Measurements from ENCODE around the gene ANAPC10.

ANAPC10 gene

GRCh38 chr4:145102619-145103018, 4.6 kb upstream of the ANAPC10 start:
- Histone ChIP-seq H3K27me3 (no peaks in the 10 kb centered on the region), H3K27ac (no peak overlapping the region), H3K9me3 (no peaks in the 10 kb centered on the region), H3K36me3 (peaks cover 25 to 33% (median 28%) of the 10 kb centered on the region in 3 donors), H3K4me3 (no peak overlapping the region), H3K4me1 (peaks cover 0 to 46% (median 10%) of the 10 kb centered on the region in 4 donors)
- intact Hi-C loops (cut with DNase I; ENCODE audit: low total_unique reads) = loop anchor here (10.0 kb wide), 1 partner anchor 72 kb away; no protein-coding TSS in a partner anchor
- DNase-seq = no peak
- TF ChIP-seq, protein P1, sequence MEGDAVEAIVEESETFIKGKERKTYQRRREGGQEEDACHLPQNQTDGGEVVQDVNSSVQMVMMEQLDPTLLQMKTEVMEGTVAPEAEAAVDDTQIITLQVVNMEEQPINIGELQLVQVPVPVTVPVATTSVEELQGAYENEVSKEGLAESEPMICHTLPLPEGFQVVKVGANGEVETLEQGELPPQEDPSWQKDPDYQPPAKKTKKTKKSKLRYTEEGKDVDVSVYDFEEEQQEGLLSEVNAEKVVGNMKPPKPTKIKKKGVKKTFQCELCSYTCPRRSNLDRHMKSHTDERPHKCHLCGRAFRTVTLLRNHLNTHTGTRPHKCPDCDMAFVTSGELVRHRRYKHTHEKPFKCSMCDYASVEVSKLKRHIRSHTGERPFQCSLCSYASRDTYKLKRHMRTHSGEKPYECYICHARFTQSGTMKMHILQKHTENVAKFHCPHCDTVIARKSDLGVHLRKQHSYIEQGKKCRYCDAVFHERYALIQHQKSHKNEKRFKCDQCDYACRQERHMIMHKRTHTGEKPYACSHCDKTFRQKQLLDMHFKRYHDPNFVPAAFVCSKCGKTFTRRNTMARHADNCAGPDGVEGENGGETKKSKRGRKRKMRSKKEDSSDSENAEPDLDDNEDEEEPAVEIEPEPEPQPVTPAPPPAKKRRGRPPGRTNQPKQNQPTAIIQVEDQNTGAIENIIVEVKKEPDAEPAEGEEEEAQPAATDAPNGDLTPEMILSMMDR (IDR thresholded peaks at IDR 0.05) = no peak

- Histone ChIP-seq H3K27ac (no peak overlapping the region), H3K4me1 (peaks cover 0 to 61% (median 17%) of the 10 kb centered on the region in 4 donors), H3K36me3 (peaks cover 13 to 18% (median 13%) of the 10 kb centered on the region in 3 donors), H3K9me3 (no peaks in the 10 kb centered on the region), H3K4me3 (no peak overlapping the region), H3K27me3 (no peaks in the 10 kb centered on the region)
- TF ChIP-seq, protein P1 (IDR thresholded peaks at IDR 0.05) = no peak
- no peak for DNase-seq
- intact Hi-C loops (cut with DNase I; ENCODE audit: low total_unique reads) = loop anchor here (10.0 kb wide), 1 partner anchor 74 kb away; no protein-coding TSS in a partner anchor
Observed at GRCh38 chr4:145101091-145101490, 3.1 kb upstream of the ANAPC10 start.

DNA sequence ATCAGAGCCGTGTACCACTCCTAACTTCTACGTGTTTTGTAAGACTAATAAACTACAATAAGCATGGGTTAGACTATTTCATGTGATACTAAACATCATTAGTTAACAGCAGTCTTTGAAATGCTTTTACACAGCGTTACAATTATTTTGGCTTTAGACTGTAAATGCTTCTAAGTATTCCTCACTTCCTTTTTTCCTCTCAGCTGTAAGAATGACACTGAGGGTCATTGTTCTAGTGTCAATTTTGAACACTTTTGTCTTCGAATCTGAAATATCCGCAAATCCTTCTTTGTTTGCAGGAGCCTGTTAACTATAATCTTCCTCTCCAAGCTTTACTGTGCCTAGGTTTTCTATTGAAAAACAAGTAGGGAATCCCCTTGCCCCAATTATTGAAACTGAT, 1.7 kb upstream of the ANAPC10 start:
- Histone ChIP-seq H3K27me3 (no peaks in the 10 kb centered on the region), H3K9me3 (no peaks in the 10 kb centered on the region), H3K27ac (no peak overlapping the region), H3K36me3 (peaks cover 2 to 17% (median 2%) of the 10 kb centered on the region in 3 donors), H3K4me1 (peaks cover 0 to 68% (median 17%) of the 10 kb centered on the region in 4 donors), H3K4me3 (peak overlapping the region; percentile 64 to 75)
- intact Hi-C loops (cut with DNase I; ENCODE audit: low total_unique reads) = loop anchor here (5.0 to 10.0 kb wide), 2 partner anchors 75 to 1542 kb away; no protein-coding TSS in a partner anchor
- TF ChIP-seq, protein P1 (IDR thresholded peaks at IDR 0.05) = no peak
- DNase-seq = no peak

DNA sequence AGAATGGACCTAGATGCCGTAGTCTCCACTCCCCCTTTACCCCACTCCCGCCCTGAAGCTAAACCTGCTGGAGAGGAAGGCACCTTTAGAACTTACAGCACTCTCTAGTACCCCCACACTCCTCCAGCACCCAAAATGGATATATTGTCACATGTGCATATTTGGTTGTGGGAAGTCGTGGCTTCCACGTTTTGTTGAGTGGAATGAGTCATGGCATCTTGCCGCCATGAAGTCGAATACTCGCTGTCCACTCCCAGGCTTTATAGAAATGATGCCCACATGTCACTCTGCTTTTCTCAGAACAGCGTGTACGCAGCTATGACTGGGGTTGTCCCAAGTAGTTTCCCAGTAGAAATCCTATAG, 660 bp upstream of the ANAPC10 start:
- intact Hi-C loops (cut with DNase I; ENCODE audit: low total_unique reads) = loop anchor here (5.0 kb wide), 1 partner anchor 1541 kb away; no protein-coding TSS in a partner anchor
- DNase-seq = peak in 1 of 2 donors; percentile 23
- TF ChIP-seq, protein P1 (IDR thresholded peaks at IDR 0.05) = no peak

DNA sequence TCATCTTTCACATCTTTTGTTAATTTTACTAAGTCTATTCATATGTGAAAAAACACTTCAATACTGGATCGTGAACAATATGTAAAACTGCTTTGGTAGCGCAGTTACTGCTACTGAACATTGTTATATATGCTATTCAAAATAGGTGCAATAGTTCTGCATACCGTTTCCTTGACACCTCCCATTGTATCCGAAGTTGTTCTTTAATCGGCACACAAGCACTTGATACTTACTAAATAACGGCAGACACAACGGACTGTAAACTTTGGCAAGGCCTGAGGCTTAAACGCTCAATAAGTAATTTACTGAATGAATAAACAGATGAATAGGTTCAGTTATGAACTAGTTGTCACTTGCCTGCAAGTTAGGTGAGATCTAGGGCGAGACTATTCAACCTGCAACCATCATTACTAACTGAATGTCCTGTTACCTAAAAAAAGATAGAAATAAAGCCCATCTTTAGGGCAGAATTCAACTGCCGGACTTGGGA, 620 bp downstream of the ANAPC10 start:
- peaks cover 0 to 55% (median 15%) of the 10 kb centered on the region in 4 donors for H3K4me1 ChIP-seq
- intact Hi-C loops (cut with DNase I; ENCODE audit: low total_unique reads) = loop anchor here (5.0 kb wide), 1 partner anchor 1540 kb away; no protein-coding TSS in a partner anchor
- H3K27ac ChIP-seq = peak overlapping the region; percentile 89

More for the DNA sequence above, 660 bp upstream of the ANAPC10 start:
- peaks cover 0 to 6% (median 0%) of the 10 kb centered on the region in 3 donors for H3K9me3 ChIP-seq
- H3K4me1 ChIP-seq = peaks cover 0 to 68% (median 17%) of the 10 kb centered on the region in 4 donors
- H3K27ac ChIP-seq = peak overlapping the region; percentile 89
- H3K27me3 ChIP-seq = no peaks in the 10 kb centered on the region
- peak overlapping the region; percentile 64 to 75 for H3K4me3 ChIP-seq
- H3K36me3 ChIP-seq = peaks cover 11 to 20% (median 12%) of the 10 kb centered on the region in 3 donors

More for the DNA sequence above, 620 bp downstream of the ANAPC10 start:
- Histone ChIP-seq H3K9me3 (peaks cover 0 to 10% (median 0%) of the 10 kb centered on the region in 3 donors), H3K36me3 (peaks cover 24 to 31% (median 25%) of the 10 kb centered on the region in 3 donors), H3K27me3 (no peaks in the 10 kb centered on the region), H3K4me3 (peak overlapping the region; percentile 64 to 75)
- TF ChIP-seq, protein P1 (IDR thresholded peaks at IDR 0.05) = peak in 1 of 2 experiments; percentile 15
- DNase-seq = no peak
